Stimulated activated naive B cell treated with anti-CD40 and anti-IgM and Interleukin-4, amounts not matched to agents 10 μg/mL and 1 μg/mL and 100 μg/mL, for 72 hours (primary cell): Measurements from ENCODE around the gene LAMA2.

Experiments
- ATAC-seq, 2 donors: fragments of 150-1000 bp; cut with Tn5 transposase; replicated peaks; 2 replicates each; pipeline ENCODE4 v1.10.0; 2021; ENCODE audit warnings: moderate library complexity in 1 of 2
- DNase-seq: peaks from one replicate; pipeline ENCODE4 v3.0.0; 2021
- H3K27ac Mint-ChIP-seq: one replicate; pipeline ENCODE4 v1.8.0; 2022; ENCODE audit warnings: mild to moderate bottlenecking, mixed read lengths
- H3K27me3 Mint-ChIP-seq, 2 donors: one replicate each; pipeline ENCODE4 v1.8.0; 2022; ENCODE audit warnings: mixed read lengths in 2 of 2
- H3K36me3 Mint-ChIP-seq, 2 donors: one replicate each; pipeline ENCODE4 v1.8.0; 2022; ENCODE audit warnings: mixed read lengths in 2 of 2, mild to moderate bottlenecking in 1 of 2
- H3K4me1 Mint-ChIP-seq, 2 donors: one replicate each; pipeline ENCODE4 v1.8.0; 2022; ENCODE audit warnings: mixed read lengths in 2 of 2, mild to moderate bottlenecking in 1 of 2
- H3K4me3 Mint-ChIP-seq, 2 donors: one replicate each; pipeline ENCODE4 v1.8.0; 2022; ENCODE audit warnings: mild to moderate bottlenecking in 2 of 2, mixed read lengths in 2 of 2, moderate library complexity in 1 of 2
- H3K9me3 Mint-ChIP-seq, 2 donors: one replicate each; pipeline ENCODE4 v1.8.0; 2022; ENCODE audit warnings: mixed read lengths in 2 of 2, mild to moderate bottlenecking in 1 of 2

Gene LAMA2

DNA sequence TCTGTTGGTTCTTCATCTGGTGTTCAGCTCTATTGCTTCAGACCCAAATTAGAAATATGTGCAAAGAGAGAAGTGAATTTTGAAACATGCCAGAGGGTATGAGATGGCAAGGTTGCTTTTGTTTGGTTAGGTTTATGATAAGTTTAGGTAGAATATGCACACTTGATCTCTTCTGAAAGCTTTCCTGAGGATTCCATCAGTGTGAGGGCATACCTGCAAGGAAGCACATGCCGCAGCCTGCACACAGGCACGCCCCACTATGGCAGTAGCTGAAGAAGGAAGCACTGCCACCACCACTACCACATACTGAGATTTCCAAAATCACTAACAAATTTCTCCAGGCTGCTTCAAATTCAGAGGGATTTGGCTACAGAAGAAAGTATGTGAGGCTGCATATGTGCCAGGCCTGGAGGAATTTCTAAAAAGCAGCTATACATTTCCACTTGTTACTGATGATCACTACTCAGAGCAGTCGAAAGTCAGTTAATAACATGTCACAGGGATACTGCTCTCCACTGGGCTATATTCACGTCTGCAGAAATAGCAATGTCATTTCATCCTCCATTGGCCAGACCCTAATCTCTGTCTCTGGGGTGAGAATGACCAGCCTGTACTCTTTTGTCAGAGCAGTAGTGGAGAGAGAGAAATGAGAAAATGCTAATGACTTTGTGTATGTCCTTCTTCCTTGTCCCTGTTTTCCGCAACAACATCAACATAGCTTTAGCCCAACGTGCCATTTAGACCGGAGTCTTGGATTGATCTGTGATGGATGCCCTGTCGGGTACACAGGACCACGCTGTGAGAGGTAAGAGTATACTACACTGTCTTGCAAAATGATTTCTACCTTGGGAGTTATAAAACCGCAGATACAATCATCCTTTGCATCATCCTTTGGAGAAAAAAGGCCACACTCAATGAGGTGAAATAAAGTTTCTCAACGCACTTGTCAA lies 396.7 kb downstream of the LAMA2 start:
- Mint-ChIP-seq H3K27ac (no peak overlapping the region), H3K4me3 (no peak overlapping the region), H3K27me3 (peaks cover 0 to 4% of the 10 kb centered on the region in 2 donors), H3K4me1 (no peaks in the 10 kb centered on the region), H3K36me3 (no peaks in the 10 kb centered on the region), H3K9me3 (no peaks in the 10 kb centered on the region)
- DNase-seq (no peak), ATAC-seq (no peak)

DNA sequence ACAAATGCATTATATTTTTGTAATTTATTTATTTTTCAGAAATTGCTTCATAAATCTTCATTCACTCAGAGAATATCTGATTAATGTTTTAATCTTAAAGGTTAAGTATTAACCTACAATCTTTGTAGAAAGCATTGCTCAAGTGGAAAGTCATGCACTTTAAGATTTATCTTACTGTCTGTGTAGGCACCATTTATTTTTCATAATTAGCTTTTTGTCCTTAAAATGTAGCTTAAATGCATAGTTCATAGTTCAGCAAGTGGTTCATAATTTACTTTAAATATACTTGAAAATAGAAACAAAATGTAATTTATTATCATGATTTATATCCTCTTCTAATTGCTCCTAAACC lies 397.3 kb downstream of the LAMA2 start:
- Mint-ChIP-seq H3K4me3 (no peak overlapping the region), H3K27me3 (peaks cover 0 to 4% of the 10 kb centered on the region in 2 donors), H3K4me1 (no peaks in the 10 kb centered on the region), H3K27ac (no peak overlapping the region), H3K36me3 (no peaks in the 10 kb centered on the region), H3K9me3 (no peaks in the 10 kb centered on the region)
- ATAC-seq (no peak), DNase-seq (no peak)

DNA sequence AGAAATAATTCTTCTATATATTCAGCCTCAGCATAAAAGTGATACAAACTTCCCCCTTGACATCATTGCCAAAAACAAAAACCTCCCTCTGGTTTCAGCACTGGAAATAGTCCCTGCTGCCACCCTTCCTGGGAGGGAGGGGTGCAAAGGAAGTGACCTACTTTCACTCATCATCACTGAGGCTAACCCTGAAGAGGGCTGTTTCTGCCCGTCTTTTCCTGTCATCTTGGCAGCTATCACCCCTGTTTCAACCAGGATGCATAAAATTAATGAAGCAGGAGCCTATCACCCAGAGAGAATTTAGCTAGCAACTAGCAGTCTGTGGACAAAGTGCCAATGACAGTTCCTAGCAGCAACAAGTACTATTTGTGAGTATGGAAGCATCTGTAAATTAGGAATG lies 397.8 kb downstream of the LAMA2 start:
- Mint-ChIP-seq H3K4me1 (no peaks in the 10 kb centered on the region), H3K27me3 (peaks cover 0 to 4% of the 10 kb centered on the region in 2 donors), H3K4me3 (no peak overlapping the region), H3K27ac (no peak overlapping the region), H3K9me3 (no peaks in the 10 kb centered on the region), H3K36me3 (no peaks in the 10 kb centered on the region)
- ATAC-seq (no peak), DNase-seq (no peak)

DNA sequence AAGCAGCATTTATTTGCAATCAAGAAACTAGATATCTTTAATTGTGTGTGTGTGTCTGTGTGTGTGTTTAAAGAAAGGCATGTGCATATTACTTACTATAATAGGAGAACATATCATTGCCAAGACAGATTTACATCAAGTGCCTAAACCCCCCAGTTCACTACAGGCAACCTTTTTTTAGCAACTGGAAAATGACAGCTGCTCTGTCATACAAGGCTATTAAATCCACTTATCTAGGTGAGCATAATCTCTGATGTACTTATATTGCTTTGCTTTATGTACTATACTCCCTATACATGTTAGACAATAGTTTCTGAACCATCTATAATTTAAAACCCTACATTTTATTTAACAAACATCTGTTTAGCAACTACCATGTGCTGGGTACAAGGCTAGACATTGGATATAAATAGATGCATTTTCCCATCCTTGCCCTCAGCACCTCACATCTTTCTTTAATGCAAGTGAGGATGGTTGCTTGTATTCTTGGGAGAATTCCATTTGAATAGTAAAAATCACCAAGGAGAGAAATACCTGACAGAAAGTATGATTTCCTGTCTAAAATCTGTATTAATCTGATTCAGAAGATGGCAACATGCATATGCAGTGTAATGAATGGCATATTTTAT lies 398.3 kb downstream of the LAMA2 start:
- H3K36me3 Mint-ChIP-seq, result no peaks in the 10 kb centered on the region
- no peak for ATAC-seq
- H3K4me1 Mint-ChIP-seq, result no peaks in the 10 kb centered on the region
- H3K27me3 Mint-ChIP-seq, result peaks cover 0 to 4% of the 10 kb centered on the region in 2 donors
- H3K9me3 Mint-ChIP-seq, result no peaks in the 10 kb centered on the region
- DNase-seq, result no peak
- H3K4me3 Mint-ChIP-seq, result no peak overlapping the region
- H3K27ac Mint-ChIP-seq, result no peak overlapping the region

- H3K36me3 Mint-ChIP-seq, result no peaks in the 10 kb centered on the region
- H3K27me3 Mint-ChIP-seq, result peaks cover 0 to 4% of the 10 kb centered on the region in 2 donors
- DNase-seq (no peak), ATAC-seq (no peak)
- H3K27ac Mint-ChIP-seq, result no peak overlapping the region
- no peaks in the 10 kb centered on the region for H3K4me1 Mint-ChIP-seq
- H3K4me3 Mint-ChIP-seq, result no peak overlapping the region
- H3K9me3 Mint-ChIP-seq, result no peaks in the 10 kb centered on the region
These were observed 399.1 kb downstream of the LAMA2 start for GRCh38 chr6:129282019-129282418.

GRCh38 chr6:129284225-129284624 lies 401.3 kb downstream of the LAMA2 start:
- DNase-seq, result no peak
- no peak for ATAC-seq
- Mint-ChIP-seq H3K9me3 (no peaks in the 10 kb centered on the region), H3K36me3 (no peaks in the 10 kb centered on the region), H3K27me3 (peaks cover 0 to 4% of the 10 kb centered on the region in 2 donors), H3K4me3 (no peak overlapping the region), H3K27ac (no peak overlapping the region), H3K4me1 (no peaks in the 10 kb centered on the region)

DNA sequence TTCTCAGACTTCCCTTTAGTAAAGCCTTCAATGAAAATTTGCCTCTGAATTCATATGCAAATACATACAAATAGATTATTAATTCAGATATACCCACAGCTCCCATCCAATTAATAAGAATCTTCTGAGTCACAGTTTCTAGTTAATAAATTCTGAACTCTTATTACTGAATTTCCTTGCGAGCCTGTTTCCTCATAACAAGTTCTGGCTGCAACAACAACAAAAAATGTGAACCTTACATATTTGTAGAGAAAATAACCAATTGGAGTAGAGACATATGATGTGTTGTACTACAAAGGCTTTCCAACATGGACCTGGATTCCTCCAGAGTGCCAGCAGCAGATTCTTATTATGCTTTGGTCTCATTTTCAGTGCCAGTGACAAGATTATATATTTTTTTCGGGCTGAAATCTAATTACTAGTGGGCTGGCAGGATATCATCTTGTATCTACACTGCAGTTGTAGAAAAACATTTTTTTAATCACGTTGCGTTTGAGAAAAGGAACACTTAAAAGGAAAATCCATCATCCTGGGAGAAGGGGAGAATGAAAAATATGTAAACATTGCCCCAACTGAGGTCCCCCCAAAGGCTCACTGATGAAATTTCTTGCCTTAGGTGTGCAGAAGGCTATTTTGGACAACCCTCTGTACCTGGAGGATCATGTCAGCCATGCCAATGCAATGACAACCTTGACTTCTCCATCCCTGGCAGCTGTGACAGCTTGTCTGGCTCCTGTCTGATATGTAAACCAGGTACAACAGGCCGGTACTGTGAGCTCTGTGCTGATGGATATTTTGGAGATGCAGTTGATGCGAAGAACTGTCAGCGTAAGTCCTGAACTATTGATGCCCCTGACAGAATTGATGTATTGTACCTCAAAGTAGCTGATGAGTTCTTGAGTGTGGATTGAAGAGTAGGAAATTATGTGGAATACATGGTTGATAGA lies 404.6 kb downstream of the LAMA2 start:
- no peak for ATAC-seq
- Mint-ChIP-seq H3K36me3 (no peaks in the 10 kb centered on the region), H3K4me3 (no peak overlapping the region), H3K27me3 (no peaks in the 10 kb centered on the region), H3K4me1 (no peaks in the 10 kb centered on the region), H3K9me3 (no peaks in the 10 kb centered on the region), H3K27ac (no peak overlapping the region)
- no peak for DNase-seq

- Mint-ChIP-seq H3K4me1 (no peaks in the 10 kb centered on the region), H3K27ac (no peak overlapping the region), H3K9me3 (no peaks in the 10 kb centered on the region), H3K4me3 (no peak overlapping the region), H3K27me3 (no peaks in the 10 kb centered on the region), H3K36me3 (no peaks in the 10 kb centered on the region)
- no peak for DNase-seq
- ATAC-seq, result no peak
These were observed 406.5 kb downstream of the LAMA2 start for GRCh38 chr6:129289442-129289841.

DNA sequence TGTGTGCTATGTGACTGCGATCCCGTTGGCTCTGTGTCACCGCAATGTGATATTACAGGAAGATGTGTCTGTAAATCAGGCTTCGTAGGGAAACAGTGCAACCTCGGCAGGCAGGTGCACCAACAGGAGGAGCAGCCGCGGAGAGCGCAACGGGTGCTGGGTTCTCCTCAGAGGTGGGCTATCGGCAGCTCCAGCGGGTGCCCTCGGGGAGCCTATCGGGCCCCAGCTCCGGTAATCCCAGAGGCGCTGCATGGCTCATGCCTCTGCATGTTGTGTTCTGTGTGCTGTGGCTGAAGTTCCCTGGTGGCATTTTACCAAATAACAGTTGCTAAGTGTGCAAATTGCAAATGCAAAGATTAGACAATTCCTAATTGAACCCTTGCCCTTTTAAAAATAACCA lies 409.9 kb downstream of the LAMA2 start:
- no peak overlapping the region for H3K27ac Mint-ChIP-seq
- H3K36me3 Mint-ChIP-seq, result no peaks in the 10 kb centered on the region
- no peaks in the 10 kb centered on the region for H3K9me3 Mint-ChIP-seq
- H3K4me1 Mint-ChIP-seq, result no peaks in the 10 kb centered on the region
- no peak overlapping the region for H3K4me3 Mint-ChIP-seq
- H3K27me3 Mint-ChIP-seq, result no peaks in the 10 kb centered on the region
- DNase-seq (no peak), ATAC-seq (no peak)

GRCh38 chr6:129297592-129297991 lies 414.7 kb downstream of the LAMA2 start:
- no peak overlapping the region for H3K4me3 Mint-ChIP-seq
- DNase-seq (no peak), ATAC-seq (no peak)
- no peaks in the 10 kb centered on the region for H3K4me1 Mint-ChIP-seq
- no peaks in the 10 kb centered on the region for H3K27me3 Mint-ChIP-seq
- H3K27ac Mint-ChIP-seq, result no peak overlapping the region
- H3K9me3 Mint-ChIP-seq, result no peaks in the 10 kb centered on the region
- H3K36me3 Mint-ChIP-seq, result no peaks in the 10 kb centered on the region

- peaks cover 0 to 2% of the 10 kb centered on the region in 2 donors for H3K9me3 Mint-ChIP-seq
- DNase-seq (no peak), ATAC-seq (no peak)
- no peak overlapping the region for H3K4me3 Mint-ChIP-seq
- H3K36me3 Mint-ChIP-seq, result no peaks in the 10 kb centered on the region
- no peak overlapping the region for H3K27ac Mint-ChIP-seq
- H3K27me3 Mint-ChIP-seq, result no peaks in the 10 kb centered on the region
- H3K4me1 Mint-ChIP-seq, result no peaks in the 10 kb centered on the region
These were observed 419.7 kb downstream of the LAMA2 start for GRCh38 chr6:129302671-129303070.

DNA sequence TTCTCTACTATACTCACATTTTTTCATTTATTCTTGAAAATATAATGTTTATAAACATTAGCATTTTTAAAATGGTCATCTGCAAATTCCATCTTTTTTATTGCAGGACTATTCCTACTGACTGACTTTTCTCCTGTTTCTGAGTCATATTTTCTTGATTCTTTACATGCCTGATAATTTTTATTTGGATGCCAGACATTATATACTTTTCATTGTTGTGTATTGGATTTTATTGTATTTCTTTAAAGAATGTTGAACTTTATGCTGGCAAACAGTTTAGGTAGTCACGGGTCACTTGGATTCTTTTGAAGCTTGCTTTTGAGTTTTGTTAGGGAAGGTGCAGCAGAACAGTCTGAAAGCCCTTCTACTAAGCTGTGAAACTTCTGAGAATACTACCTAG lies 423.9 kb downstream of the LAMA2 start:
- ATAC-seq (no peak), DNase-seq (no peak)
- no peaks in the 10 kb centered on the region for H3K4me1 Mint-ChIP-seq
- no peak overlapping the region for H3K4me3 Mint-ChIP-seq
- H3K27me3 Mint-ChIP-seq, result no peaks in the 10 kb centered on the region
- H3K27ac Mint-ChIP-seq, result no peak overlapping the region
- H3K36me3 Mint-ChIP-seq, result no peaks in the 10 kb centered on the region
- peaks cover 0 to 2% of the 10 kb centered on the region in 2 donors for H3K9me3 Mint-ChIP-seq

DNA sequence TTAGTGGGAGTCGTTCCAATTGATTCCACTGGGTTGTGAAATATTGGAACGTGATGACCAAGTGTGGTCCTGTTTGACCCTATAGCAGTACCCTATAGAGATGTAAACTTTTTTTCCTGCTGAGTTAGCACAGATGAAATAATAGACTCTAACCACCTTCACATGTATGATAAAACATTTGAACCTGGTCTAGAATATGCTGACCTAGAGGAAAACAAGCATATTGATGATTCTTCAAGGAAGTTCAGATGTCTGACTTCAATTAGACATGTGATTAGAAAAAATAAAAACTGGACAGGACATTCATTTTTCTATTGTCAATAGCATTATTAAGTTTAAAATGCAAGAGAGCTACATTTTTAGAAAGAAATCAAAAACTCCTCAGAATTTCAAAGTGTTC lies 424.9 kb downstream of the LAMA2 start:
- Mint-ChIP-seq H3K36me3 (no peaks in the 10 kb centered on the region), H3K4me1 (no peaks in the 10 kb centered on the region), H3K27ac (no peak overlapping the region), H3K4me3 (no peak overlapping the region), H3K27me3 (no peaks in the 10 kb centered on the region), H3K9me3 (peaks cover 0 to 2% of the 10 kb centered on the region in 2 donors)
- ATAC-seq (no peak), DNase-seq (no peak)

- H3K4me3 Mint-ChIP-seq, result no peak overlapping the region
- H3K27ac Mint-ChIP-seq, result no peak overlapping the region
- no peak for DNase-seq
- H3K36me3 Mint-ChIP-seq, result no peaks in the 10 kb centered on the region
- no peaks in the 10 kb centered on the region for H3K27me3 Mint-ChIP-seq
- peaks cover 0 to 2% of the 10 kb centered on the region in 2 donors for H3K9me3 Mint-ChIP-seq
- no peaks in the 10 kb centered on the region for H3K4me1 Mint-ChIP-seq
- ATAC-seq, result no peak
These were observed 426.2 kb downstream of the LAMA2 start for GRCh38 chr6:129309154-129309553.
